Stimulated activated CD4-positive, alpha-beta T cell treated with anti-CD3 and anti-CD28 coated beads, TNF-alpha, amount 100 ng/mL, for 24 hours (primary cell): ENCODE data around the gene AFF2.

Experiments
- DNase-seq, 3 experiments: peaks; one replicate each; pipeline ENCODE4 v3.0.0-alpha.2; 2020; ENCODE audit warnings: low read depth in 3 of 3

Gene AFF2

DNA sequence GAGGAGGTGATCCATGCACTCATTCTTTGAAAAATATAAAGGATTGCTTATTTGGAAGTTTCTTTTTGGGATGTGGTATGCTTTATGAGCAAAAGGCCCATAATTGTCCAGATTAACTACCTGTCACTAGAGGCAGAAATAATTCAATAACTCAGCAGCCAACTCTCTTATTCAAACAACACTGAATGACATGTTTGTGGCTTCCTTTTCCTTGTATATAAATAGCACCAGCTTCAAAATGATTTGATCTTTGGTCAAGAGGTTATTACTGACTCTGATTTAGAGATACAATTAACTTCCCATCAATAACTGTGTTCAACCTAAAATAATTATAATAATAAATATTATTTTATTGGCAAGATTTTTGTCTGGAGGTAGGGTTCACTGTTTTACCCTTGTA, 232.3 kb downstream of the AFF2 start:
- DNase-seq, result no peak

- no peak for DNase-seq
Observed at GRCh38 chrX:148741441-148741840, 241.0 kb downstream of the AFF2 start.

GRCh38 chrX:148755111-148755510, 254.7 kb downstream of the AFF2 start:
- DNase-seq, result no peak

- no peak for DNase-seq
Observed at GRCh38 chrX:148763896-148764295, 263.5 kb downstream of the AFF2 start.

DNA sequence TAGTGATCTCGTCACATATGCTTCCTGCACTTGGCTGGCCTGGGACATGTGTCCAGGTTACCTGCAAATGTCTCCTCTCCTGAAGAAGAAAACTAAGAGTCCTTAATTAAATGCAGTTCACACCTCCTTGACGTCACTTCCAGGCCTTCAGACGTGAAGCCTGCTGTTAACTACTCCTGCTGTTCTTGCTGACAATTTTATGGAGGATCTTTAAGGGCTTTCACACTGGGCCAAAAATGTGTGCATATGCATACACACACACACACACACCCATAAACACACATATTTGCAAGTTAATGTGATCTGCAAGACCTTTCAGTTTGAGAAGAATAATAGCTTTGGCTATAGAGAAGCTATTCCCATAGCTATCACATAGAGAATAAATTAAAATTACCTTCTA, 267.9 kb downstream of the AFF2 start:
- no peak for DNase-seq

GRCh38 chrX:148771440-148771839, 271.0 kb downstream of the AFF2 start:
- no peak for DNase-seq

GRCh38 chrX:148774276-148774675, 273.9 kb downstream of the AFF2 start:
- DNase-seq, result no peak

GRCh38 chrX:148784137-148784536, 283.7 kb downstream of the AFF2 start:
- no peak for DNase-seq

DNA sequence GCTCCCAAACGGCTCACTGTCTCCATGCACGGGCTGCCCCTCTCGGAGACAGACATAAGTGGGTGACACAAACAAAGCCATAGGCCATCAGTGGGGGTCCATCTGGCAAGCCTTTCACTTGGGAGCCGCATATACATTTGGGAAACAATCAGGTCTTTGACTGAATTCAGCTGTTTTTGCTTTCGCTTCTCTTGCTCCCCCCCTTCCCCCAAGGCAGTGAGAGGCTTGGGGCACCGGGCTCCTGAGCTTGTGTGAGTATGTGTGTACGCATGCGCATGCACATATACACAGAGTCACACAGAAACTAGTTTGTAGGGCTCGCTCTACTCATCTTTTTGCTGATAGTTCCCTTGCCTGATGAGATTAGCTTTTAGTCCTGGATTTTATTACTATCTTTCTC, 284.4 kb downstream of the AFF2 start:
- DNase-seq, result no peak

DNA sequence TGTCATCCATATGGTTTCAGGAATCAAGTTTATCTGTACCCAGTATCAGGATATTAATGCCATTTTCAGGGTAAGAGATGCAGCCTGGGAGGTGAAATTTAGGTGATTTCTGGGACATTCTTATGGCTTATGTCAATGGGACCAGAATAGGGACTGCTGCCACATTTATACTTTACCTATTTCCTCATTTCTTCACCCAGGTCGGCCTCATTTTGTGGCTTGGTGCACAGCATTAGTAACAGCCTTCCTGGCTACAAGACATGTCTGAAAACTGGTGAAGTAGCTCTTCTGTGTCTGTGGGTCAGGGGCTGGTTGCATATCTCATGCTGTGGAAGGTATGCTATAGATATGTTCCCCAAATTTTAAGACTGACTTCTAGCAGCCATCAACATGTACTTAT, 284.8 kb downstream of the AFF2 start:
- no peak for DNase-seq

GRCh38 chrX:148788449-148788848, 288.0 kb downstream of the AFF2 start:
- no peak for DNase-seq

DNA sequence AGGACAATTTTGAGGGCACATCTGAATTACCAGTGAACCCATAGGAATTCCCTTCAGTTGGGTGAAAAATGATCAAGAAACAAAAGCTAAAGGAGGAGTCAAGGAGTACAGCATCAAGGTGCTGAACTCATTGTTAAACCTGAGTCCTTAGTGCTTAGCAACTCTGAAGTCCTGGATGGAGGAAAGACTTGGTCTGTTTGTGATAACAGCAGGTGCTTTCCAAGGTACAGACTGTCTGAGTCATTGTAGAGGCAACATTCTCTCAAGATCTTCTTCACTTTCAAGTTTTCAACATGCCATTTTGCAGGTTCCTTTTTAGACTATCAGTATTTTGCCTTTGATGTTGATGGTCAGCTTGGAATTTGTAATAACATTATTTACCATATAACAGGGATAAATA, 293.9 kb downstream of the AFF2 start:
- no peak for DNase-seq

GRCh38 chrX:148804579-148805355, 304.4 kb downstream of the AFF2 start:
- DNase-seq, result no peak

- no peak for DNase-seq
Observed at GRCh38 chrX:148806145-148806870, 305.9 kb downstream of the AFF2 start.

DNA sequence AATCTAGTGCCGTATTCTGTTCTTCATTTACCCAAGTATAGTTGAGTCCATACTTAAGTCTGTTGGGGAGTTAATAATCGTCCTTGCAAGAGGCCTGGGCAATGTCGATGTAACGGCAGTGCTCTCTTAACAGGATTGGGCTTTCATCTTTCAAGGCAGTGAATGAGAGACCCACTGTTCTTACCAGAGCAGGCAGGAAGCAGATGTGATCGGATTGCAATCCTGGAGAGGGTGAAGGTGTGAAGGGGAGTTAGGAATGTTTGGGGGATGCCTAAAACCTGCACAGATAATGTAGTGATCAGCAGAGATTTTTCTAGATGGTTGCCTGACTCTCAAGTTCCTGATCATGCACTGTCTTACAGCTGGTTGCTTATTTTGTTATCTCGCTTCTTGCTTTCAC, 308.4 kb downstream of the AFF2 start:
- DNase-seq, result no peak

- no peak for DNase-seq
Observed at GRCh38 chrX:148811236-148811635, 310.8 kb downstream of the AFF2 start.

DNA sequence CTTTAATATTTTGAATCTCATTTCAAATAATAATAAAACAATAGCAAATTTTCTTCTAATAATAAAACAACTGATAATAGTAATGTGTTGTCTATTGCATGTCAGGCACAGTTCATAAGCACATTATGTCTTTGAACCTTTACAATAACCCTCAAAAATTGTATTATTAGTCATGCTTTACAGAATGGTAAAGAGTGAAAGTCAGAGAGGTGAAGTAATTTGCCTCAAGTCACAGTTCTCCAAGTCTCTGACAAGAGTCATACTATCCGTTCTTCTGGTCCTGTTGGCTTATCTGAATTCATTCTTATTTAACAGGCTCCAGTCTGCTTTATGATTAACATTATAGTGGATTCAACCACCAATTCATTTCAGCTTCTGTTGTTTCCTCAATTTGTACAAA, 313.0 kb downstream of the AFF2 start:
- no peak for DNase-seq

- DNase-seq, result no peak
Observed at GRCh38 chrX:148813967-148814366, 313.6 kb downstream of the AFF2 start.

- no peak for DNase-seq
Observed at GRCh38 chrX:148815218-148815961, 315.0 kb downstream of the AFF2 start.

- no peak for DNase-seq
Observed at GRCh38 chrX:148823986-148824385, 323.6 kb downstream of the AFF2 start.

GRCh38 chrX:148825696-148826095, 325.3 kb downstream of the AFF2 start:
- DNase-seq, result no peak

DNA sequence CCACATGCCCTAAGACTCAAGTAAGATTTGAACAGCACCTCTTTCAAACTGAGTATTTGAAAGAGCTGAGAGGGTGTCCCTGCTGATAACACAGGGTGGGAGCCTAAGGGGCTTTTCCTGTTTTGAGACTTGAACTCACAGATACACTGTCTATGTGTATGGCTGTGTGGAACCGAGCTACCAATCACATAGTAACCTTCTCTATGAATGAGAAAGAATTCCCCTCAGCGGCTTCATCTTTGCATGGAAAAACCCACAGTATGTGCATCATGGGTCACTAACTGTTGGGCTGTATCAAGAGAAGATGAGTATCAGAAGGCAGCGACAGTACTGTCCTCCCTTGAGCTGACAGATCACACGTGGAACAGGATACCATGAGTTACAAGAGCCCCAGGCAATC, 336.3 kb downstream of the AFF2 start:
- DNase-seq, result no peak

- DNase-seq, result no peak
Observed at GRCh38 chrX:148850631-148851030, 350.2 kb downstream of the AFF2 start.
